Measurements from ENCODE around the gene SPRY2. TPM values are rescaled to one million over a fixed set of nuclear protein-coding genes. Genes with fewer than 3 reads are reported as not detected.

Gene SPRY2
- total and polyA plus RNA-seq, 2 of the 13 experiments (the other 11 are each of a cell fraction or from before 2014, with no cell fraction given): 7.4 to 25.1 TPM

DNA sequence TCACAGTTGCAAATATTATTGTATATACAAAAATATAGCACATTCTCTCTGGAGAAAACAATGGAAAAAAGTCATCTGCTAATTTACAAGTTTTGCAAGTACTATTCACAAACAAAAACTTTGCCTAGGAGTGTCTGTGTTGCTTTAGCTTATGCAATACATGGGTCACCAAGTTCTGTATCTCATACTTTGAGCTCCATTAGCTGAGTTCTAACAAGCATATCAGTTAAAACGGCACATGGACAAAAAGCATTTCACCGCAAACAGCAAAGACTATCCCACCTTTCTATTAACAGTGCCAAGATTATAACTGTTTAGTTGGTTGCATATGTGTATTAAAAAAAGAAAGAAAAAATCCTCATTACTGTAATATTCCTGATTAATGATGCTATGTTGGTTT, 4.6 kb downstream of the SPRY2 start:
- 32% methylated on average over 2 of the region's 2 CpGs for WGBS (ENCODE audit: low lambda C conversion rate)
- no TSS peak for BruUV-seq (replicated peaks)
- Histone ChIP-seq H3K9ac (ENCODE audit: insufficient read depth, low read depth, low read length) (no peak overlapping the region), H4K20me1 (ENCODE audit: insufficient read depth, low read length) (peaks cover 36% of the 10 kb centered on the region), H3K27ac (ENCODE audit: extremely low read length, insufficient read depth, low read length) (peak overlapping the region; percentile 1), H2AFZ (ENCODE audit: low read length) (no peak overlapping the region), H3K4me3 (replicated peaks in 1 of 3; ENCODE audit: insufficient read depth in 1 of 3, low read depth in 2 of 3, low read length in 3 of 3) (peak overlapping the region; percentile 4 to 97 (median 77); a peak in 3 of 6 replicates), H3K4me1 (ENCODE audit: insufficient read depth, low read length) (peaks cover 35% of the 10 kb centered on the region), H3K27me3 (ENCODE audit: control insufficient read depth in 1 of 2, insufficient read depth in 2 of 2, low read length in 2 of 2) (no peaks in the 10 kb centered on the region; a peak in 1 of 5 replicates), H3K9me3 (ENCODE audit: low read length) (no peaks in the 10 kb centered on the region), H3K4me2 (ENCODE audit: low read depth, low read length) (peak overlapping the region; percentile 76), H3K36me3 (replicated peaks in 1 of 2; ENCODE audit: control insufficient read depth in 1 of 2, insufficient read depth in 2 of 2, low read length in 2 of 2) (peaks cover 5 to 9% of the 10 kb centered on the region in 2 experiments), H3K79me2 (ENCODE audit: insufficient read depth, low read length) (peaks cover 63% of the 10 kb centered on the region)
- ChIA-PET POLR2A (interaction anchor here (0.6 kb wide), 1 partner anchor 35 kb away, joined by 4 read pairs; no protein-coding TSS in a partner anchor), CTCF (ENCODE audit: low intra/inter-chr PET ratio, low total read pairs) (no interaction called here)
- in situ Hi-C loops (cut with HindIII; ENCODE audit: extremely low pct_ligation_motif_present, low pct_unique_long_range_greater_than_20kb) (loop anchor here (25.0 kb wide), 1 partner anchor 924 kb away; the partner anchor contains the start of gene RBM26), intact Hi-C loops (cut with micrococcal nuclease; ENCODE audit: unreplicated experiment) (no loop called here)
- DNase-seq (ENCODE audit: low spot score) (no peak), FAIRE-seq (no peak), ATAC-seq (no peak)
- TF ChIP-seq FIP1L1 (IDR thresholded peaks at IDR 0.05; ENCODE audit: borderline replicate concordance, insufficient read depth, low read depth, low read length) (no peak), ELF1 (CRISPR knock-in tag; IDR thresholded peaks at IDR 0.05) (no peak), ZNF512B (CRISPR knock-in tag; IDR thresholded peaks at IDR 0.05; ENCODE audit: borderline replicate concordance) (no peak), CREM (IDR thresholded peaks at IDR 0.05) (no peak), CREM (CRISPR knock-in tag; IDR thresholded peaks at IDR 0.05) (no peak), HMG20A (CRISPR knock-in tag; IDR thresholded peaks at IDR 0.05; ENCODE audit: borderline replicate concordance) (no peak), TEF (CRISPR knock-in tag; IDR thresholded peaks at IDR 0.05) (peak; percentile 42; the same call in 1 of the 2 replicates), MYNN (CRISPR knock-in tag; IDR thresholded peaks at IDR 0.05; ENCODE audit: low read depth) (no peak), NFE2L2 (IDR thresholded peaks at IDR 0.05; ENCODE audit: low read length) (no peak), CEBPB (IDR thresholded peaks at IDR 0.05; ENCODE audit: borderline replicate concordance, low read depth, low read length) (peak; percentile 65; the same call in 1 of the 2 replicates), ZSCAN9 (CRISPR knock-in tag; IDR thresholded peaks at IDR 0.05; ENCODE audit: borderline replicate concordance) (no peak), KLF11 (CRISPR knock-in tag; IDR thresholded peaks at IDR 0.05) (no peak), TBP (CRISPR knock-in tag; IDR thresholded peaks at IDR 0.05) (no peak), GATAD2A (CRISPR knock-in tag; IDR thresholded peaks at IDR 0.05) (0 out of 2 replicates have a peak, but pooled peaks have one; percentile 13), ZNF333 (CRISPR knock-in tag; IDR thresholded peaks at IDR 0.05; ENCODE audit: borderline replicate concordance) (no peak), ZNF563 (CRISPR knock-in tag; IDR thresholded peaks at IDR 0.05) (no peak), ZNF839 (CRISPR knock-in tag; IDR thresholded peaks at IDR 0.05; ENCODE audit: borderline replicate concordance) (no peak), ATF4 (CRISPR knock-in tag; IDR thresholded peaks at IDR 0.05) (peak in 1 of 2 experiments; percentile 59; a peak in 1 of 4 replicates), ZBTB26 (CRISPR knock-in tag; IDR thresholded peaks at IDR 0.05; ENCODE audit: borderline replicate concordance) (no peak), ATAD3A (CRISPR knock-in tag; IDR thresholded peaks at IDR 0.05) (no peak), ZFP1 (CRISPR knock-in tag; IDR thresholded peaks at IDR 0.05) (no peak)

All from HepG2 (cell line).